Stimulated activated CD8-positive, alpha-beta memory T cell treated with anti-CD3 and anti-CD28 coated beads, Interleukin-15, amount 100 ng/mL, for 1 hour (primary cell): ENCODE data around the gene ARHGEF39.

Experiments
- DNase-seq: peaks from one replicate; pipeline ENCODE4 v3.0.0-alpha.2; 2020; ENCODE audit warnings: low read depth

Gene ARHGEF39

DNA sequence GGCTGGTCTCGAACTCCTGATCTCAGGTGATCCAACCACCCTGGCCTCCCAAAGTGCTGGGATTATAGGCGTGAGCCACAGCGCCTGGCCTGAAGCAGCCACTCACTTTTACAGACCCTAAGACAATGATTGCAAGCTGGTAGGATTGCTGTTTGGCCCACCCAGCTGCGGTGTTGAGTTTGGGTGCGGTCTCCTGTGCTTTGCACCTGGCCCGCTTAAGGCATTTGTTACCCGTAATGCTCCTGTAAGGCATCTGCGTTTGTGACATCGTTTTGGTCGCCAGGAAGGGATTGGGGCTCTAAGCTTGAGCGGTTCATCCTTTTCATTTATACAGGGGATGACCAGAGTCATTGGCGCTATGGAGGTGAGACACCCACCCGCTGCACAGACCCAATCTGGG, 10.2 kb upstream of the ARHGEF39 start:
- DNase-seq = no peak

GRCh38 chr9:35674025-35674361, 9.0 kb upstream of the ARHGEF39 start:
- no peak for DNase-seq

DNA sequence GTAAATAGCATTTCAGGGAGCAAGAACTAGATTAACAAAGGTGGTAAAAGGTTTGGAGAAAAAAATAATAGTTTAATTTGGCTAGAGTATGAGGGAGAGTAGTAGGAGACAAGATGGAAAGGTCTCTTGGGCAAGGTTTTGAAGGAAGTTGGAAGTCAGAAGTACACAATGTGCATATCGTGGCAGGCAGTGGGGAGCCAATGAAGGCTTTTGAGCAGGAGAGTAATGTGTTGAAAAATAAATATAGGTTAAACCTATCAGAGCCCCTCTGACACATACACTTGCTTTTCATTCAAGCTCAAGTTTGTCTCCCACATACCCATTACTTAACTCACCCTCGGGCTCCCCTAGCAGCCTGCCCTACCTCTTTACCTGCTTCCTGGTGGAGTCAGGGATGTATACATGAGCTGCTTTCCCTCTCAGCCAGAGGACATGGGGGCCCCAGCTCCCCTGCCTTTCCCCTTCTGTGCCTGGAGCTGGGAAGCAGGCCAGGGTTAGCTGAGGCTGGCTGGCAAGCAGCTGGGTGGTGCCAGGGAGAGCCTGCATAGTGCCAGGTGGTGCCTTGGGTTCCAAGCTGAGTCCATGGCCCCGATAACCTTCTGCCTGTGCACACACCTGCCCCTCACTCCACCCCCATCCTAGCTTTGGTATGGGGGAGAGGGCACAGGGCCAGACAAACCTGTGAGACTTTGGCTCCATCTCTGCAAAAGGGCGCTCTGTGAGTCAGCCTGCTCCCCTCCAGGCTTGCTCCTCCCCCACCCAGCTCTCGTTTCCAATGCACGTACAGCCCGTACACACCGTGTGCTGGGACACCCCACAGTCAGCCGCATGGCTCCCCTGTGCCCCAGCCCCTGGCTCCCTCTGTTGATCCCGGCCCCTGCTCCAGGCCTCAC, 8.4 kb upstream of the ARHGEF39 start, which contains the start of gene CA9:
CA9 (plus strand) TSS at position 797 of the 893 bp plus-strand sequence; CDS start at position 829, 32 bp downstream.
- no peak for DNase-seq

DNA sequence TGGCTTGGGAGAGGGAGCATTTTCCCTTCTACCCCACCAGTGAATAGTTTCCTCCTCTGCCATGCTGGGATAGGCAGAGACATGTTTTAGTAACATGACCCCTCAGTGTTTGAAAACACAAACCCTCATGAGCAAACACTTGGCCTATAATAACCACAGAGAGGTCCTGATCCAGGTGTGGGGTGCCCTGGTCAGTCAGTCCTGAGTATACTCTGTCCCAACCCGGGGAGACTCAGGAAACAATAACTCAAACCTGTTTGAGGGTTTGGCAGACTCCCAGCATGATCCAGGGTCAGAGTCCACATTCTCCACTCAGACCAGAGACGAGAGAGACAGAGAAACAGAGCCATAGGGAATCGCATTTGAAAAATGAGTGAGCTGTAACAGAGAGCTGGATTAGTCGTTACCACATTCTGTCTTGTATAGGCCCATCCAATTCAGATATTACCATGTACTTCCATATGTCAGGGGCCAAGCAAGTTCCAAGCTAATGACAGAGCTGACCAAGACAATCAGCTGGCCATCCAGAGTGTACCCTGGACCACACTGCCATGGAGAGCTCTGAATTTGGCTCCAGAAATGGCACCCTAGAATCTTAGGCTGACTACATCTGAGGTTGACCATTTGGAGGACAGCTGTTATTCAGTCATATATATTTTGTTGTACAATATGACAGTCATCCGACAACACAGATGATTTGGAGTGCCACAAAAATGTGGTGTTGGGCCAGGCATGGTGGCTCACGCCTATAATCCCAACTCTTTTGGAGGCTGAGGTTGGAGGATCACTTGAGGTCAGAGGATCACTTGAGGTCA, 4.5 kb upstream of the ARHGEF39 start:
- DNase-seq = no peak

GRCh38 chr9:35667939-35668338, 2.9 kb upstream of the ARHGEF39 start:
- DNase-seq = no peak

DNA sequence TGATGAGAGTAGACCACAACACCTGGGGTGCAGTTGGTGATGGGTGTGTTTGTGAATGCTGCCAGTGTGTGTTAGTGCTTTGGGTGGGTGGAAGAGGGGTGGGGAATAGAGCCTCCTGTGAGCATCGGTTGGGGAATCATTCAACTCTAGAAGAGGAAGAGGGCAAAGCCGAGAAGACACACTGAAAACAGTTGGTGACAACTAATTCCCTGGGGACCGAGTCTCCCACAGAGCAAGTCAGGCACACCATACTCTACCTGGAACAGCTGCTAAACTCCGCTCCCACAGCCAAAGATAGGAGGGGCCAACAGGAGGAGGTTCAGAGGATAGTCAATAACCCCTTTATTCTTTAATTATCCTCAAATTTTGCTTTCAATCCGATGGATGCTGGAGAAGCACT, 1.6 kb upstream of the ARHGEF39 start:
- no peak for DNase-seq

- DNase-seq = no peak
Observed at GRCh38 chr9:35666045-35666444, 1.1 kb upstream of the ARHGEF39 start.

DNA sequence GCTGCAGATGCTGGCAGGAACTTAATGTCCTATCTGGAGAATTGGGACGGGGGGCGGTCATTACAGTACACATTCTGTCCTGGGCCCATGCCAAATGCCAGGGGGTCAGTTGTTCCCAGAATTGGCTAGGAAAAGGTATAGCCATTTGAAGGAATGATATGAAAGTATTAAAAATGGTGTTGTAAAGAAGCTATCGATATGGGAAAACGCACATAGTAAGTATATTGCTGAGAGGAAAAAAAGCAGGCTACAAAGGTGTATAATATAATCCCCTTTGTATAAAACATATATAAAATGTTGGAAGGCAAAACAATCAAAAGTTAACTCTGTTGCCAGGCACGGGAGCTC, 450 bp upstream of the ARHGEF39 start:
- no peak for DNase-seq

GRCh38 chr9:35662437-35662836, 2.6 kb downstream of the ARHGEF39 start:
- DNase-seq = no peak

GRCh38 chr9:35661756-35662350, 3.1 kb downstream of the ARHGEF39 start:
- no peak for DNase-seq

GRCh38 chr9:35660966-35661415, 4.0 kb downstream of the ARHGEF39 start:
- DNase-seq = no peak

GRCh38 chr9:35659340-35659739, 5.7 kb downstream of the ARHGEF39 start:
- no peak for DNase-seq

- DNase-seq = no peak
Observed at GRCh38 chr9:35658968-35659220, 6.1 kb downstream of the ARHGEF39 start.

DNA sequence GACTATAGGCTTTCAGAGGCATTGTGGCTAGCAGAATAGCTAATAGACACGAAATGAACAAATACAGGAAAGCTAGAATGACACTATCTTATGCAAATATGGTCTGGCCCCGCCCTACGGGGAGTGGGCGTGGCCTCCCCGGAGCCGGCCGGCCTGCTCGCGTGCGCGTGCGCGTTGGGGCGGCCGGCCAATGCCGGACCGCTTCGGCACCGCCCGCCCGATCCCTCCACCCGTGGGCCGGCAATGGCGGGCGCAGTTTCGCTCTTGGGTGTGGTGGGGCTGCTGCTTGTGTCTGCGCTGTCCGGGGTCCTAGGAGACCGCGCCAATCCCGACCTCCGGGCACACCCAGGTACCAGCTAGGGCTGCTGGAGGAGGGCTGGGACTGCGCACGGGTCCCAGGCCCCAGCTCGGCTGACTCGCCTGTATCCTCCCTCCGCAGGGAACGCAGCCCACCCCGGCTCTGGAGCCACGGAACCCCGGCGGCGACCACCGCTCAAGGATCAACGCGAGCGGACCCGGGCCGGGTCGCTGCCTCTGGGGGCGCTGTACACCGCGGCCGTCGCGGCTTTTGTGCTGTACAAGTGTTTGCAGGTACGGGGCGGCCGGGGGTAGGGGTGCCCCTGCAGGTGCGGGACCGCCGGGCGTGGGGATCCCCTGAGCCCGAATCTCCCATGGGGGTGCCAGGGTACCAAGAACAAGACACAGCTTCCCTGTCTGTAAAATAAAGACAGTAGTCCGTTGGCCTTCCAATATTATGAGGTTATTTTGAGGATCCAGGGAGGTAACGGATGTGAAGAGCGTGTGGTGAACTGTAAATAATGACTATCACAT, 6.6 kb downstream of the ARHGEF39 start, which contains the start of gene CCDC107:
CCDC107 (plus strand) TSS at position 156 of the 831 bp plus-strand sequence; CDS start at position 244, 88 bp downstream.
- peak; percentile 62 for DNase-seq

- DNase-seq = peak; percentile 72
Observed at GRCh38 chr9:35657546-35658136, 7.4 kb downstream of the ARHGEF39 start, which contains the start of gene RMRP. Gene RMRP (minus strand): TSS chr9:35658019.

DNA sequence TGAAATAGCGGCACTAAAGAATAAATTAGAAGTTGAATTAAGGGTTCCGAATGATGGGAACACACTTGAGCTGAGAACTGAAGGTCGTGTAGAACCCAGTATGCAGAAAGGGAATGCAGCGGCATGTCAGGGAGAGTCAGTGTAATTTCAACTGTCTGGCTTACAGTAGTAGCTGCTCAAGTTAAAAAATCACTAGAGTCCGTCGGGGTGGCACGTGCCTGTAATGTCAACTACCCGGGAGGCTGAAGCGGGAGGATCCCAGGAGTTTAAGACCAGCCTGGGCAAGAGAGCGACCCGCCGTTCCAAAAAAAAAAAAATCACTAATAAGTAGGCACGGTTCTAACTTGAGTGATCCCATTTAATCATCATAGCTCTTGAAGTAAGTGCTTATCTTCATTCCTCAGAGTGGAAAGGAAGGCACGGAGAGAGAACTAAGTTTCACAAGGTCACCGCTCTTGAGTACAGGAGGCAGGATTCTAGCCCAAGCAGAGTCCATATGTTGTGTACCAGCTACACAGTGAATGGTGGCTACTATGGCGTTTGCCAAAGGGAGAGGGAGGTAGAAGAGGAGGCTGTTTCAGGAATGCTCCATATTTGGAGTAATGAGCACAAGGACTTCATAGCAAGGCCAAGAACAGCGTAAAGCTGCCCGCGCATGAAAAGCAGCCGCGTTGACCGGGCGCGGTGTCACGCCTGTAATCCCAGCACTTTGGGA, 8.0 kb downstream of the ARHGEF39 start:
- DNase-seq = no peak

GRCh38 chr9:35656348-35656747, 8.6 kb downstream of the ARHGEF39 start:
- DNase-seq = no peak

- no peak for DNase-seq
Observed at GRCh38 chr9:35653611-35654010, 11.4 kb downstream of the ARHGEF39 start.

- DNase-seq = no peak
Observed at GRCh38 chr9:35652829-35653209, 12.2 kb downstream of the ARHGEF39 start.

DNA sequence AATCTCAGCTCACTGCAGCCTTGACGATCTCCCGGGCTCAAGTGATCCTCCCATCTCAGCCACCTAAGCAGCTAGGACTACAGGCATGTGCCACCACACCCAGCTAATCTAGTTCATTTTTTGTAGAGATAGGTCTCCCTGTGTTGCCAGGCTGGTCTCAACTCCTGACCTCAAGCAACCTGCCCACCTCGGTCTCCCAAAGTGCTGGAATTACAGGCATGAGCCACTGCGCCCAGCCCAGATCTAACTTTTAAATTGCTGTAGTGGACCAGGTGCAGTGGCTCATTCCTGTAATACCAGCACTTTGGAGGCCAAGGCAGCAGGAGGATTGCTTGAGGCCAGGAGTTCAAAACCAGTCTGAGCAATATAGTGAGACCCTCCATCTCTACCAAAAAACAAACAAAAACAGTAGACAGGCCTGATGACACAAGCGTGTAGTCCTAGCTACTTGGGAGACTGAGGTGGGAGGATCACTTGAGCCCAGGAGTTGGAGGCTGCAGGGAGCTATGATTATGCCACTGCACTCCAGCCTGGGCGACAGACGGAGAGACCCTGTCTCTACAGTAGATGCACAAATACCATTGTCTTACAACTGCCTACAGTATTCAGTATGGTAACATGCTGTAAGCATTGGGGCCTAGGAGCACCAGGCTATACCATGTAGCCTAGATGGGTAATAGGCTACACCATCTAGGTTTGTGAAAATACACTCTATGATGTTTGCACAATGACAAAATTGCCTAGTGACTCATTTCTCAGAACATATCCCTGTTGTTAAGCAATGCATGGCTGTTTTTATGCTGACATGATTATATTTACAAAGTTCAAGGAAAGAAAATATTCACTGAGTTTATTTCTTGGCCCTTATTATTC, 12.8 kb downstream of the ARHGEF39 start:
- DNase-seq = no peak
